ENCODE data around the gene SIRPG. TPM values are rescaled to one million over a fixed set of nuclear protein-coding genes. Genes with fewer than 3 reads are reported as not detected.

SIRPG gene
- total RNA-seq, 1 experiment from 2014 or later = not detected

DNA sequence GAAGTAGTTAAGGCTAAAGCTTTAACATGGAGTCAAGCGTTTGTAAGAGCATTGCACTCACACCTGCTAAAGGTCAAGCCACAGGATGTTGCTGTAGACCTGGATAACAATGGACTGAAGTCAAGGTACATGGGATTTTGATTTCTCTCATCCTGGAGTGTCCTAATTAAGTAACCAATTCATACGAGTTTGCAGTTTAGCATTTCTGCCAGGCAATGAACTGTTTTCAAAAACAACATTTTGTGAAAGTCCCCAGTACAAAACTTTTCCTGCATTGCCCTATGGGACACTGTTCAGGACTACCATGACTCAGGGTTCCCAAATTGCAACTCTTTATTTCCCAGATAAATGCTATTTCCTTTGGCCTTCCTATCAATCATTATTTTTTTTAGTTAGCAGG lies 20.4 kb downstream of the SIRPG start:
- Histone ChIP-seq H3K4me3 (ENCODE audit: low read length) (no peak overlapping the region), H3K9ac (ENCODE audit: low read length) (no peak overlapping the region), H3K36me3 (ENCODE audit: insufficient read depth, low read length) (no peaks in the 10 kb centered on the region), H3K4me2 (ENCODE audit: low read depth, low read length, poor library complexity, severe bottlenecking) (no peak overlapping the region), H2AFZ (ENCODE audit: low read length) (no peak overlapping the region), H3K9me3 (ENCODE audit: low read length) (no peaks in the 10 kb centered on the region), H4K20me1 (ENCODE audit: insufficient read depth, low read depth, low read length) (no peaks in the 10 kb centered on the region), H3K27ac (ENCODE audit: low read length) (no peak overlapping the region), H3K27me3 (ENCODE audit: low read length) (no peaks in the 10 kb centered on the region), H3K79me2 (ENCODE audit: low read length) (no peaks in the 10 kb centered on the region), H3K9me2 (replicated peaks; ENCODE audit: insufficient read depth, low read length) (no peaks in the 10 kb centered on the region), H3K4me1 (ENCODE audit: low read length) (no peaks in the 10 kb centered on the region)
- no peak for DNase-seq

DNA sequence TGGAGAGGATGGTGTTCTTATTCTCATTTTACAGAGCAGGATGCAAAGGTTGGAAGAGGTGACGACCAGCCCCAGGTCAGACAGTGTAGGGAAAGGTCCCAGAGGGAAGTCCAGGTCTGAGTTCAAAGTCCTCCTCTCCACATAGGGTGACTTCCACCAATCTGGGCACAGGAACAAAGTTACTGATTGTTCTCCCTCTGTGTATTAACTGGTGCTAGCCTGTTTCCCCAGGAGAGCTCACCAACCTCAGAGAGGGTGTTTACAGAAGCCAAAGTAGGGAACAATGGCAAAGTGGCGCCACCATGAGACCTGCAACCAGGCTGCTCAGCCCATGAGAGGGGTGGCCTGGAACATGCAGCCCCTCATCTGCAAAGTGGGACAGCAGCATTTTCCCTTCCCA lies 21.0 kb downstream of the SIRPG start:
- H3K79me2 ChIP-seq (ENCODE audit: low read length) = no peaks in the 10 kb centered on the region
- no peak for DNase-seq

GRCh38 chr20:1635291-1635979 lies 22.1 kb downstream of the SIRPG start:
- Histone ChIP-seq H4K20me1 (ENCODE audit: insufficient read depth, low read depth, low read length) (no peaks in the 10 kb centered on the region), H3K36me3 (ENCODE audit: insufficient read depth, low read length) (no peaks in the 10 kb centered on the region), H3K27me3 (ENCODE audit: low read length) (no peaks in the 10 kb centered on the region), H3K79me2 (ENCODE audit: low read length) (no peaks in the 10 kb centered on the region), H3K4me2 (ENCODE audit: low read depth, low read length, poor library complexity, severe bottlenecking) (no peak overlapping the region), H3K27ac (ENCODE audit: low read length) (no peak overlapping the region), H3K4me1 (ENCODE audit: low read length) (no peaks in the 10 kb centered on the region), H3K9me2 (replicated peaks; ENCODE audit: insufficient read depth, low read length) (no peaks in the 10 kb centered on the region), H3K4me3 (ENCODE audit: low read length) (no peak overlapping the region), H3K9ac (ENCODE audit: low read length) (no peak overlapping the region), H2AFZ (ENCODE audit: low read length) (no peak overlapping the region), H3K9me3 (ENCODE audit: low read length) (no peaks in the 10 kb centered on the region)
- no peak for DNase-seq

More for the DNA sequence above, 21.0 kb downstream of the SIRPG start:
- no peaks in the 10 kb centered on the region for H3K4me1 ChIP-seq (ENCODE audit: low read length)
- no peak overlapping the region for H3K27ac ChIP-seq (ENCODE audit: low read length)
- H3K36me3 ChIP-seq (ENCODE audit: insufficient read depth, low read length) = no peaks in the 10 kb centered on the region
- H4K20me1 ChIP-seq (ENCODE audit: insufficient read depth, low read depth, low read length) = no peaks in the 10 kb centered on the region
- H3K9me3 ChIP-seq (ENCODE audit: low read length) = no peaks in the 10 kb centered on the region
- no peak overlapping the region for H3K4me3 ChIP-seq (ENCODE audit: low read length)
- no peaks in the 10 kb centered on the region for H3K27me3 ChIP-seq (ENCODE audit: low read length)
- no peak overlapping the region for H2AFZ ChIP-seq (ENCODE audit: low read length)
- H3K4me2 ChIP-seq (ENCODE audit: low read depth, low read length, poor library complexity, severe bottlenecking) = no peak overlapping the region
- H3K9me2 ChIP-seq (replicated peaks; ENCODE audit: insufficient read depth, low read length) = no peaks in the 10 kb centered on the region
- H3K9ac ChIP-seq (ENCODE audit: low read length) = no peak overlapping the region

GRCh38 chr20:1633535-1633934 lies 24.0 kb downstream of the SIRPG start:
- H3K9me2 ChIP-seq (replicated peaks; ENCODE audit: insufficient read depth, low read length) = no peaks in the 10 kb centered on the region
- no peaks in the 10 kb centered on the region for H3K27me3 ChIP-seq (ENCODE audit: low read length)
- no peak overlapping the region for H3K9ac ChIP-seq (ENCODE audit: low read length)
- no peaks in the 10 kb centered on the region for H3K79me2 ChIP-seq (ENCODE audit: low read length)
- H3K9me3 ChIP-seq (ENCODE audit: low read length) = no peaks in the 10 kb centered on the region
- no peaks in the 10 kb centered on the region for H4K20me1 ChIP-seq (ENCODE audit: insufficient read depth, low read depth, low read length)
- no peak overlapping the region for H3K4me3 ChIP-seq (ENCODE audit: low read length)
- no peak overlapping the region for H3K4me2 ChIP-seq (ENCODE audit: low read depth, low read length, poor library complexity, severe bottlenecking)
- no peaks in the 10 kb centered on the region for H3K4me1 ChIP-seq (ENCODE audit: low read length)
- no peak for DNase-seq
- no peak overlapping the region for H3K27ac ChIP-seq (ENCODE audit: low read length)
- no peak overlapping the region for H2AFZ ChIP-seq (ENCODE audit: low read length)
- no peaks in the 10 kb centered on the region for H3K36me3 ChIP-seq (ENCODE audit: insufficient read depth, low read length)

DNA sequence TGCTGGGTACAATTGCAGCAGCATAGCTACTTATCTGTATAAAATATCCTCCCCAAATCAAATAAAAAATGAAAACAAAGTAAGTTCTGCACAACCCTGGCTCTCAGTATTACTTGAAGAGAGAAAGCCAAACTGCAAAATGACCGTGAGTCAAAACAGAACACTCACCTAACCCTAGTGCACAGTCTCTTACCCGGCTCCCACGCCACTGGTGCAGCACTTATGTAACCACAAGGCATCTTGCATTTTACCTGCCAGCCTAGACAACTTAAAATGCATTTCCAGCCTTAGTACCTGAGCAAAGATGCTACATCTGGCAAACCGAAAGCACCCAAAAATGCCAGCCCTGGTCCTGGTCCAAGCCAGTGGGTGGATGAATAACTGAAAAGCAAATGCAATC lies 25.4 kb downstream of the SIRPG start:
- H3K27ac ChIP-seq (ENCODE audit: low read length) = no peak overlapping the region

DNA sequence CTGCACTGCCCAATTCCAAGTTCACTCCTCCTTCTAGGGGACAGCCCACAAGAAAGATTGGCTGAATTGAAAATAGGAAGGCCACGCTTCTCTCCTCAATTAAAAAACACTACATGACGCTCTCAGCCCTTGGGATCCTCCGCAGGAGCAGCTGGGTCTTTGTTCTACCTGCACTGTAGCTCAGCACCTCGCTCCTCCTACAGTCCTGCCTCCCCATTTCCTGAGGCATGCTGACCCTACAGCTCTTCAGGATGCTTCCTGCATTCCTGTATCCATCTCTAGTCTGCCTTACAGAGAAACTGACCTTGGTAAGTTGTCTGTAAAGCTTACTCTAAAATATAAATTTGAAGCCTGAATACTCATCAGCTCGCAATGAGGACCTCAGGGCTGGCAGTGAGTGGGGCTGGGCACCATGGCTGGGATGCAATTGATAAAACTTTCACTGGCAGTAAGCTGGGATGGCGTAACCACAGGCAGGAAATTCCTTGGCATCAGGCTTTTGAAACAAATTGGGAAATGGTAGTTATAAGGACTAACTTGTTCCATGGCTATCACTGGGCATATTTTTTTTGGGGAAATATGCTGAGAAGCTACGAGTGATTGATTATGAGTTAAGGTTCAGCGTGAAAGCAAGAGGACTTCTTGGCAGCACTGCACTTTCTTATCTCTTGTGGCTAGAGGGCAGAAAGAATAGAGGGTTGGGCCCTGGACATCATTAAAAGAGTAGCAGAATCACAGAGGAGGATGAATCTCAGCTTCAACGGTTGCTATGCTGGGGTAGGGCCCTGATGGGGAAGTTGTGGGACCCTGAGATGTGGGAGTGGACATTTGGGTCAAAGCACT lies 26.0 kb downstream of the SIRPG start:
- no peaks in the 10 kb centered on the region for H4K20me1 ChIP-seq (ENCODE audit: insufficient read depth, low read depth, low read length)
- no peaks in the 10 kb centered on the region for H3K27me3 ChIP-seq (ENCODE audit: low read length)
- no peaks in the 10 kb centered on the region for H3K79me2 ChIP-seq (ENCODE audit: low read length)
- H3K36me3 ChIP-seq (ENCODE audit: insufficient read depth, low read length) = no peaks in the 10 kb centered on the region
- no peak overlapping the region for H2AFZ ChIP-seq (ENCODE audit: low read length)
- no peak overlapping the region for H3K4me3 ChIP-seq (ENCODE audit: low read length)
- no peak overlapping the region for H3K27ac ChIP-seq (ENCODE audit: low read length)
- H3K9me2 ChIP-seq (replicated peaks; ENCODE audit: insufficient read depth, low read length) = no peaks in the 10 kb centered on the region
- no peaks in the 10 kb centered on the region for H3K4me1 ChIP-seq (ENCODE audit: low read length)
- no peaks in the 10 kb centered on the region for H3K9me3 ChIP-seq (ENCODE audit: low read length)
- no peak overlapping the region for H3K4me2 ChIP-seq (ENCODE audit: low read depth, low read length, poor library complexity, severe bottlenecking)
- H3K9ac ChIP-seq (ENCODE audit: low read length) = no peak overlapping the region
- no peak for DNase-seq

More for the DNA sequence above, 25.4 kb downstream of the SIRPG start:
- H3K4me2 ChIP-seq (ENCODE audit: low read depth, low read length, poor library complexity, severe bottlenecking) = no peak overlapping the region
- H3K4me1 ChIP-seq (ENCODE audit: low read length) = no peaks in the 10 kb centered on the region
- no peaks in the 10 kb centered on the region for H3K27me3 ChIP-seq (ENCODE audit: low read length)
- H3K79me2 ChIP-seq (ENCODE audit: low read length) = no peaks in the 10 kb centered on the region
- no peak overlapping the region for H3K4me3 ChIP-seq (ENCODE audit: low read length)
- no peaks in the 10 kb centered on the region for H4K20me1 ChIP-seq (ENCODE audit: insufficient read depth, low read depth, low read length)
- H3K36me3 ChIP-seq (ENCODE audit: insufficient read depth, low read length) = no peaks in the 10 kb centered on the region
- DNase-seq = no peak
- no peak overlapping the region for H2AFZ ChIP-seq (ENCODE audit: low read length)
- H3K9ac ChIP-seq (ENCODE audit: low read length) = no peak overlapping the region
- H3K9me3 ChIP-seq (ENCODE audit: low read length) = no peaks in the 10 kb centered on the region
- no peaks in the 10 kb centered on the region for H3K9me2 ChIP-seq (replicated peaks; ENCODE audit: insufficient read depth, low read length)

DNA sequence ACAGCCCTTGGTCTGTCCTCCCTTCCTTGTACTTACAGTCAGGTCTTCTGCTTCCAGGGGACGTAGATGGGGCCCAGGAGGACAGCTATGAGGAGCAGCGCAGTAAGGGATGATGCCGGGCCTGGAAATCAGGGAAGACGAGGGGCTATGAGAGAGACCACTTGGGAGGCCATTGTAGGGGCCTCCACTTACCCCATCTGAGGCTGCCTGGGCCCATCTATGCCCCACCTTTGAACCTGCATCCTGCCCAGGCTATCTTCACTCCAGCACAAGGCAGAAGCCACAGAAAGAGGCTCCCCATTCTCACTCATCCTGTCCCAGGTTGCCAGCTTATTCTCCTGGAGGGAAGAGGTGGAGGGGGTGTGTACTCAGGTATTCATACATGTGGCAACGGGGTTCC lies 27.4 kb downstream of the SIRPG start:
- no peak overlapping the region for H2AFZ ChIP-seq (ENCODE audit: low read length)
- H3K9me2 ChIP-seq (replicated peaks; ENCODE audit: insufficient read depth, low read length) = no peaks in the 10 kb centered on the region
- no peak overlapping the region for H3K9ac ChIP-seq (ENCODE audit: low read length)
- no peaks in the 10 kb centered on the region for H3K27me3 ChIP-seq (ENCODE audit: low read length)
- DNase-seq = no peak
- no peaks in the 10 kb centered on the region for H3K36me3 ChIP-seq (ENCODE audit: insufficient read depth, low read length)
- H3K4me3 ChIP-seq (ENCODE audit: low read length) = no peak overlapping the region
- no peaks in the 10 kb centered on the region for H3K4me1 ChIP-seq (ENCODE audit: low read length)
- H4K20me1 ChIP-seq (ENCODE audit: insufficient read depth, low read depth, low read length) = no peaks in the 10 kb centered on the region
- no peak overlapping the region for H3K27ac ChIP-seq (ENCODE audit: low read length)
- H3K79me2 ChIP-seq (ENCODE audit: low read length) = no peaks in the 10 kb centered on the region
- no peaks in the 10 kb centered on the region for H3K9me3 ChIP-seq (ENCODE audit: low read length)
- H3K4me2 ChIP-seq (ENCODE audit: low read depth, low read length, poor library complexity, severe bottlenecking) = no peak overlapping the region

DNA sequence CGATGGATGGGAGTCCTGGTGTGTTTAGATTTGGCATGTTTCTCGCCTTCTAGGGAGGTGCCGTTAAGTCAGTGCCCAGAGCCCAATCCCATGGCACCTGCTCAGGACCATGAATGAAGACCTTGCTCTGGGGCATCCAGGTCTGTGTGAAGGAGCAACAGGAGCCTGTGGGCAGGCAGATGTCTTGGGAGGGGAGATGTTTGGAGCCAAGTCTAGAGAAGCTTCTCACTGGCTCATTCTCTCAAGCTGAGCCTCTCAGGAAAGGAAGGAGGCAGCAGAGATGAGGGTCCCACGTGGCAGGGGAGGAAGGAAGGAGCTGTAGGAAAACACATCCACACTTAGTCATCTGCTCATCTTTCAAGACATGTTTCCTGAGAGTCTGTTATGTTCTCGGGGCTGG lies 28.3 kb downstream of the SIRPG start:
- DNase-seq = no peak
- Histone ChIP-seq H2AFZ (ENCODE audit: low read length) (no peak overlapping the region), H3K4me3 (ENCODE audit: low read length) (no peak overlapping the region), H4K20me1 (ENCODE audit: insufficient read depth, low read depth, low read length) (no peaks in the 10 kb centered on the region), H3K9me2 (replicated peaks; ENCODE audit: insufficient read depth, low read length) (no peaks in the 10 kb centered on the region), H3K27ac (ENCODE audit: low read length) (no peak overlapping the region), H3K4me2 (ENCODE audit: low read depth, low read length, poor library complexity, severe bottlenecking) (no peak overlapping the region), H3K79me2 (ENCODE audit: low read length) (no peaks in the 10 kb centered on the region), H3K9ac (ENCODE audit: low read length) (no peak overlapping the region), H3K4me1 (ENCODE audit: low read length) (no peaks in the 10 kb centered on the region), H3K36me3 (ENCODE audit: insufficient read depth, low read length) (no peaks in the 10 kb centered on the region), H3K27me3 (ENCODE audit: low read length) (no peaks in the 10 kb centered on the region), H3K9me3 (ENCODE audit: low read length) (no peaks in the 10 kb centered on the region)
